NOMO-1 (cell line): ENCODE measurements around the gene SAMD15.
"Not testable (repeated sequence)": the region's sequence is repeated elsewhere in the genome, so short reads cannot be mapped to it uniquely, and the experiment has no call there.

Source experiments
- DNase-seq, 2 experiments: peaks; one replicate each; lab custom pipeline; 2025; ENCODE audit not compliant: unreplicated experiment in 2 of 2; lab: John Stamatoyannopoulos, UW

The SAMD15 gene

DNA sequence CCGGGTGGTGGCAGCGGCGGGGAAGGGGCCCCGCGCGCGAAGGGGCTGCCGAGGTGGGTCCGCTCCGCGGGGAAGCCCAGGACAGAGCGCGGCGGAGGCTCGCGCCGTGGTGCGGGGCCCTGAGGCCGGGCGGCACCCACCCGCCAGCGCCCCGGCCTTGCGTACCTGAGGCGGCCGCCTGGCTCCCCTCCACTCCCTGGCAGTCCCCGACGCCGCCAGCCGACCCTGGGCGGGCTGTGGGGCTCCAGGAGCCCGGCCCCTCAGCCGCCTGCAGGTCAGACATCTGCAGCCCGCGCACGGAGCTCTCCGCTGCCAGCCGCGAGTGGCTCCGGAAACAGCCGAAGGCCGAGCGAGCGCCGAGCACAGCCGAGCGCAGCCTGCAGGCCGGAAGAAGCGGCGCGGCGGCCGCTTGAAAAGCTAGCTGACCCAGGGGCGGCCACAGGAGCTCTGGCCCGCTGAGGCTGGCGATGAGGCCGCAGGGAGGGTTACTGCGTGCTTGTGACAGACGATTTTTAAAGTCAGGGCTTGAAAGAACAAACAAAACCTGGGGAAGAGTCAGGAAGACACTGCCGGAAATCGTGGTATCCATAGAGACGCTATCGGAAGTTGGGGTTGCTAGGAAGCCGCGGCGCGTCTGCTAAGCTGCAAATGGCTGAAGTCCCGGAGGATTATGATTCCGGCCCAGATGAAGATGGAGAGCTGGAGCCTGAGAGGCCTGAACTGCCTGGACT is at the start of gene SAMD15, which contains the start of gene TMED8:
TSS of gene SAMD15 (plus strand) at position 609 of the 731 bp plus-strand sequence. CDS start at position 649, 40 bp downstream.
TSS of gene TMED8 (minus strand) at position 324 of the 731 bp plus-strand sequence. CDS start at position 283, 41 bp downstream.
- peak; percentile 75 to 84 for DNase-seq

DNA sequence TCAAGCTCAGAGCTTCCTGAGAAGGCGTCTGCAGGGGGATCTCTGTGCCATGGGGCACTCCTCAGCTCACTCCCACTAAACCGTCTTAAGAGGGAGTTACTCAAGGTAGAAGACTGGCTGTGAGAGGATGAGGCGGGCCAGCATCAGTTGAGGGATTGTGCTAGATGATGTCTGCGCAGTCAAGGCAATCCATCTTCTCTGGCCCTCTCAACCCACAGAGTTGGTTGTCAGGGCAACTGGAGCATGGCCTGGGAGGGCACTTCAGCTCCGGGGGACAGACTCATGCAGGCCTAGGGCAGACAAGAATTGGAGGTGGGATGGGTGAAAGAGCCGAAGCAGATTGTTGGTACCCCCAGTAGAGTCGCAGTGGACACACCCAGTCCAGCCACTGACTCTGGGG is 47.3 kb upstream of the SAMD15 start:
- no peak for DNase-seq

DNA sequence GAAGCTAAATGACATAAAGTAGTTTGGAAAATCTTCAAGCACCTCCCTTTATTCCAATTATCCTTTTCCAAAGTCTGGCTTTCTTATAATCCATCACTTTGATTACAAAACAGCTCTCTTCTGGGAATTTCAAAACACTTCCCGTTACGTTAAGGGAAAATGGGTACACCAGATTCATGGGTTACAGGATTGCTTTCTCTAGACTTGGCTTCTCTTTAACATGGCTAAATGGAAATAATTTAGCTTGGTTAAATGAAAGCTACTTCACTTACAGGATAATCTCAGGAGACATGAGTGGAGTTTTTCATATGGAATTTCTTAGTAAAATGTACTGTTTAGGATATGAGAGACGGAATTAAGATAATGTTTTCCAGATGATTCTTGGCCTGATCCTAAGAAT is 41.6 kb upstream of the SAMD15 start:
- DNase-seq: no peak

DNA sequence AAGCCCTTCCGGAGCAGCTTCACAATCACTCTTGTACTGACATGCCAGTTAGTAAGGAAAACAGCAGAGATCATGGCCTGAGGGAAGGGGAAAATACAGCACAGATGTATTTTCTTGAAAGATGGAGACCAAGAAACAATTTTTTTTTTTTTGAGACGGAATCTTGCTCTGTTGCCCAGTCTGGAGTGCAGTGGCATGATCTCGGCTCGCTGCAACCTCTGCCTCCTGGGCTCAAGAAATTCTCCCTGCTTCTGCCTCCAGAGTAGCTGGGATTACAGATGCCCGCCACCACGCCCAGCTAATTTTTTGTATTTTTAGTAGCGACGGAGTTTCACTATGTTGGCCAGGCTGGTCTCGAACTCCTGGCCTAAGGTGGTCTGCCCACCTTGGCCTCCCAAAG is 39.9 kb upstream of the SAMD15 start:
- not testable (repeated sequence) for DNase-seq

DNA sequence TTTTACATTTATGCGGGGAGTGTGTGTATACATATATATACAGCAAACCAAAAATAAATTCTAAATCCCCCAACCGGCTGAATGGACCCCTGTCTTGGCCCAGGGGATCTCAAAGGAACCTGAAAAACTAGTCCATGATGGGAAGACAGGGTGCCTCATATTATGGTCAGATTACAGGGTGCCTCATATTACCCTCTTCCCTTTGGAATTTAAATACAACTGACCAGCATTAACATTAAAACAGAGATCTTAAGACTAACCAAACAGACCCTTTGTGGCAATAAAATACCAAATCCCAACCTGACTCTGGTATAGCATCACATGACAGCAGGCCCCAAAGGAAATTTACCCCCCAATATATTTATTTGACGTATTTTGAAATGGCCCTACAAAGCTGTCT is 39.3 kb upstream of the SAMD15 start:
- no peak for DNase-seq

DNA sequence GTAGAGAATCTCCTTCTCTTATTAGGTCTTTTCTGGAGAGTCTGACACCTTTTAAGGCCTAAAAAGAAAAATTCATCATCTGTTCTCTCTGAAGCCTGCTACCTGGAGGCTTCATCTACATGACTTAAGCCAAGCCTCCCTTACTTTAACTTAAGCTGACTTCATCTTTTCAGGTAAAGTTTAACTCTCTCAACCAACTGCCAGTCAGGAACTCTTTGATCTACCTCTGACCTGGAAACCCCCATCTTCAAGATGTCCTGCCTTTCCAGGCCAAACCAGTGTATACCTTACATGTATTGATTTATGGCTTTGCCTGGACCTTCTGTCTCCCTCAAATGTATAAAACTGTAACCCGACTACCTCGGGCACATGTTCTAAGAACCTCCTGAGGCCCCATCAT is 38.9 kb upstream of the SAMD15 start:
- no peak for DNase-seq

DNA sequence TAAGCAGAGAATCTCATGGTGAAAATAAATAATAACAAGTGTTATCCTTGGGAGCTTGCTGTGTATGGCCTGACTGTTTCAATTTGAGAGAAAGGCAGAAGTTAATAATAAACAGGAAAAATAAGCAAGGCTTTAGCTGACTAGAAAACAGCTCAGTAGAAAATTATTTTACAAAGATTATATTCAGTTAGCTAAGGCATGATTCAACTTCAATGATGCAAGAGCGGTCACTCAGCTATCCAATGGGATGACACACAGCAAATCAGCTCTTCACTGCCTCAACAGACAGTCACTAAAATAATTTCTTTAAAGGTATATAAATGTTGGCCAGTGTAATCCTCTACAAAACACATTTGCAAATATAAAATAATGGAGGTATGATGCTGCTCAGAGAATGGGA is 37.8 kb upstream of the SAMD15 start:
- DNase-seq: no peak

DNA sequence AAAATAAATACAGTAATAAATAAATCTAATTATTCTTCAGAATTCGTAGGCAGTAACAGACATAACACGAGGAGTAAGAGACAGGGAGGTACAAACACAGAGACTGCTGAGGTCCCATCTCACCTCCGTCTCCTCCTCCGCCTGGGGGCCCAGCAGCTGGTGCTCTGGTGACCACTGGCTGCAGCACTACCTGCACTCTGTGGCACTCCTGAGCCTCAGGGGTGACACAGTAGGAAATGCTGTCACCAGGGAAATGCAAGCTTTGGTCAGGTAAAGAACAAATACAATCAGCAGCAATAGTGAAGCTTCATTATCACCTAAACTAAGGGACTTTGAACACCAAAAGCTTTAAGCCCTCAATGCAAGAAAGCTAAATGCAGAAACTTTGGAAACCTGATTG is 36.8 kb upstream of the SAMD15 start:
- no peak for DNase-seq

DNA sequence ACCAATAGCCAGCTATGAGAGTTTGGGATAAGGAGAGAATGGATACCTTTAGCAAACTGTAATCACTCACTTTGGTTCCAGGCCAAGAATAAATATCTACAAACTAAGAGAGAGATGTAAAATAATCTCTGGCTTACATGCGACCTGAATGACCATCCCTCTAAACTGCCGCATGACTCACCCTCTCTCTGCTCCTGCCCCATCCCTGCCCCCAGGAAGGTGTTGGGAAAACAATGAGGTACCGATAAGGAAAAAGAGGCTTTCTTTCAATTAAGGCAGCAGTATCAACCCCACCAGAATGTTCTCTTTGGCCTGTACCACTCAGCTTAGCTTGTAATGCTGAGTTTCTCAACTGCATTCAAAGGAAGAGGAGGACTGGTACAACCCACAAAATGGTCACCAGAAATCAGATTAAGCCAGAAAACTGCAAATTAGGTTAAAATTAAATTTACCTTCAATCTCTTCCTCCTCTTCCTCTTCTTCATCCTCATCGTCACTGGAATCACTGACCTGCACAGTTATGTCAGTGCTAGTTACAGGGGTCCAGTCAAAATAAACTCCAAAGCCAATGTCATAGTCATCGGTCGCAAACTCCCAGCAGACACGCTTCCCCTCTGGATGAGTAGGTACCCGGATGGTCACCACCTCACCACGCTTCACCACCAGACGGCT is 34.3 kb upstream of the SAMD15 start:
- DNase-seq: no peak

DNA sequence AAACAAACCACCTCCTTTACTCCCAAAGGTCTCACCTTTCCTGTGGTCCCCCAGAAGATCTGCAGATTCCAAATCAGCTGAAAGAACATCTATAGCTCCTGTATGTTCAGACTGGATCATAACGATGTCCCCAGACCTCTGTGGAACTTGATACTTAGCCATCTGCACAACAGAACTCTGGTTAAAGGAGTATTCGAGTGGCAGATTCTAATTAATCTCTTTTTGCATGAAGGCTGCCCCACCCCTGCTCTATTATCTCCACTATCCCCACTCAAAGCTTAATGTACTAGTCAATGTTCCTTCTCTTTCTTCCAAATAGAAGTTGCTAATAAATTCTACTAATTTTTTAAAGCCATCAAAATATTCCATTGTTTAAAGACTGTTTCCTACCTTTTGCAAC is 33.5 kb upstream of the SAMD15 start:
- DNase-seq: no peak

DNA sequence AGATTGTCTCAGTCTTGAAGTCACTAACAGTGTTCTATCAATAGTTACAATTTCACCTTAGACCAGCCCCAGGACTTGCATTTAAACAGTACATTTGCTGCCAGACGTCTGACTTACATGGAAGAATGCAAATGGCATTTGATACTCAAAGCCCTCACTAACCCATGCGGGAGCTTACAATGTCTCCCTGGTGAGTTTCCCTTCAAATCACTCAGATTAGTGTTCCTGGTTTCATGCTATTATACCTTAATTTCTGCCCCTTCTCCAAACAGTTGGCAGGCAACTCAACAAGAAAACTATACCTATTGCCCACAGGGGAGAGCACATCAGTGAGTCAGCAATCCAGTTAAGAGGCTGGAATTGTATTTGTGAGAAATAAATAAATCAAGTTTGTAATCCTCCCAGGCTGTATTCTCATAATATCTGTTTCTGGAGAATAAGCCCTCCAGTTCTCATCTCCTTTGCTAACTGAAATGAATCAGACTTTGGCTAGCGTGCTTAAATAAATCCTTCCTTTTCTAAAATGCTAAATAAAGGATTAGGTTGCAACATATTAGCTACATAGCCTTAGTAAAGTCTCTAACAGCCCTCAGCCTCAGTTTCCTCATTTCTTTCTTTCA is 32.7 kb upstream of the SAMD15 start:
- DNase-seq: peak in 1 of 2 experiments; percentile 22

DNA sequence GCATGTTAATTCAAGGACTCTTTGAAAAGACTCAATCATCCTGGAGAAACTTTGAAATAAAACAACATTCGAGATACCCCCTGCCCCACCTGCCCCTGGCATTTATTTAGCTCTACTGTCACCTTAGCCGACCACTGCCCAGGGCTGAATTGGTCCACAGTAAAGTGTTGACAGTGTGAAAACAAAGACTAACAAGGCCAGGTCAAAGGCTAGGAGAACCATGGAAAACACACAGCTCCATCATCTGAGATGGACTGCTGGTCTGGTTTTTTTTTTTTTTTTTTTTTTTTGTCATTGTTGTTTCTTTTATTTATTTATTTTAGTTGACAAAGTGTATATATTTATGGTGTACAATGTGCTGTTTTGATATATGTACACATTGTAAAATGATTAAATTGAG is 30.7 kb upstream of the SAMD15 start:
- DNase-seq: no peak

DNA sequence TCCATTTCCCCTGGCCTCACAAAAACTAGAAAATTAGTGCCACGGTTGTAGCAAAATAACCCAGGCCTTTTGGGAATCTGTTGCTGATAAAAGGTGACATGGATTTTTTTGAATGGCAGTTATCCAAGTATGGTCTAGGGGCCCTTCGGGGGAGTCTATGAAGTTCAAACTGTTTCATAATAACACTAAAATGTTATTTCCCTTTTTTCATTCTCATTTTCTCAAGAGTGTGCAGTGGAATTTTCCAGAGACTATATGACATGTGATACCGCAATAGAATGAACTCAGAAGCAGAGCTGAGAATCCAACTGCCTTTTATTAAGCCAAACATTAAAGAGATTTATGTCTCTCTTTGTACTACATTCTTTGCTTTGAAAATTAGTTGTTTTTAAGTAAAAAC is 29.4 kb upstream of the SAMD15 start:
- DNase-seq: peak; percentile 86 to 98

DNA sequence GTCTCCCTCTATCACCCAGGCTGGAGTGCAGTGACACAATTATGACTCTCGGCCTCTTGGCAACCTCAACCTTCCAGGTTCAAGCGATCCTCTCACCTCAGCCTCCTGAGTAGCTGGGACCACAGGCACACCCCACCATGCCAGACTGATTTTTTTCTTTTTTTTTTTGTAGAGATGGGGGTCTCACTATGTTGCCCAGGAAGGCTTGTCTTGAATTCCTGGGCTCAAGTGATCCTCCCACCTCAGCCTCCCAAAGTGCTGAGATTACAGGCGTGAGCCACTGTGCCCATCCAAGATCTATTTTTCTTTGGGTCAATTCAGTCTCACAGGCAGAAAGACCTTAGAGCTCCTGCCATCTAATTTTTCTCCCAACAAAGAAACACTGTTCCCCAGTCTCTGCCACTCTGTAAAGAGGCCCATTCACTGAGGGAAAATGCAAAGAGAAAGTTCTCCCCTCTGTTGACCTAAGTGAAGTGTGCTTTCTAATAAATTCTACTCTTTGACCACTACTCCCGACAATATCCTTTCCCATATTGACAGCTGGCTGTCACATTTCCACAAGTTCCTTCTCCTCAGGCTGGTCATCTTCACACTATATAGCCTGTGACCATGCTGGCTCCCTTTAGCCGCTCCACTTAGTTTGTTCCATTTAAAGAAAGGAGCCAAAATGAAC is 23.6 kb upstream of the SAMD15 start:
- DNase-seq: no peak

DNA sequence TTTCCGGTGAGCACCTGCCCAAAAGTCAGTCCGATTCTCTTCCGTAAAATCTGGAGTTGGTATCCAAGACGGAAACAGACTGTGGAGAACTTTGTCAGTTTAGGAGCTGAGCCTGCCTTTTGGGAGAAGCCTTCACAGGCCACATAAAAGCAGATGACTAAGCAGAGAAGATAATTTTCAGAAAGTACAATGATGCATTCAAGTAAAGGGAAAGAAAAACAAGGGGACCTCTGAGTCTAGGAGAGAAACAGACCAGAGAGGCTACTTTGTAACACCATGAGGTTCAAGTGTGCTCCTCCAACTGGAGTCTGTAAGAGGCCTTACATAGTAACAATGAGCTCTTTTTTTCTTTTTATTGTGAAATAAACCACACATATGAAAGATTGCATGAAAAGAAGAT is 21.4 kb upstream of the SAMD15 start:
- no peak for DNase-seq

DNA sequence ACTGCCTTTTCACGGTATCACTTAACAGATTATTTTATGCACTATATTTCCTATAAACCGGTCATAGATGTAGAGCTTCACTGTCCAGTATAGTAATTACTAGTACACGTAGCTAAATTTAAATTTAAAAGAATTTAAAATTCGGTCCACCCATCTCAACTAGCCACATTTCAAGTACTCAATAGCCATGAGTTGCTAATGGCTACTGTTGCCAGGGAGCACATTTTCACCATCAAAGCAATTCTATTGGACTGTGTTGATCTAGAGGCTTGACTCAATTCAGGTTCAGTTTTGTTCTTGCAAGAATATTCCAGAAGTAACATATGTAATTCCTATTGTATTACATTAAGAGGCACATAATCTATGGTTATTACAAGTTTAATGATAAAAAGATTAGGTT is 20.3 kb upstream of the SAMD15 start:
- no peak for DNase-seq

DNA sequence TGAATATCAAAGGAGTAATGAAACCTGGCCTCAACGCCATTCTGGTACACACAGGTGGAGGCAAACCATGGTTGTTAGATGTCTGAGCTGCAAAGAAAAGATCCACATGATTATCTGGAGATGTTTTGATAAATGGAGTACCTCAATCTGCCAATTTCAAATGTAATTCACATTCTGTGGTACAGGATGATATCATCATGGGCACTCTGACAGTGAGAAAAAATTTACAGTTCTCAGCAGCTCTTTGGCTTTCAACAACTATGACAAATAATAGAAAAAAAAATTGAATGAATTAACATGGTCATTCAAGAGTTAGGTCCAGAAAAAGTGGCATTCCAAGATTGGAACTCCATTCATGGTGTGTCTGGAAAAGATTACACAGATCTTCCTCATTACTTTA is 17.6 kb upstream of the SAMD15 start:
- DNase-seq: no peak

DNA sequence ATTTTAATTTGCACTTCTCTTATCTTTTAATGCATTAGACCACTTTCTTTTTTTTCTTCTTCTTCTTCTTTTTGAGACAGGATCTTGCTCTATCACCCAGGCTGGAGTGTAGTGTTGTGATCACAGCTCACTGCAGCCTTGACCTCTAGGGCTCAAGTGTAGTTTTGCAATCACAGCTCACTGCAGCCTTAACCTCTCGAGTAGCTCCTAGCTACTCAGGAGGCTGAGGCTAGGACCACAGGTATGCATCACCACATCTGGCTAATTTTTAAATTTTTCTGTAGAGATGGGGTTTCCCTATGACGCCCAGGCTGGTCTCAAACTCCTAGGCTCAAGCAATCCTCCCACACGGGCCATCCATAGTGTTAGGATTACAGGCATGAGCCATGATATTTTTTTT is 13.0 kb upstream of the SAMD15 start:
- no peak for DNase-seq

DNA sequence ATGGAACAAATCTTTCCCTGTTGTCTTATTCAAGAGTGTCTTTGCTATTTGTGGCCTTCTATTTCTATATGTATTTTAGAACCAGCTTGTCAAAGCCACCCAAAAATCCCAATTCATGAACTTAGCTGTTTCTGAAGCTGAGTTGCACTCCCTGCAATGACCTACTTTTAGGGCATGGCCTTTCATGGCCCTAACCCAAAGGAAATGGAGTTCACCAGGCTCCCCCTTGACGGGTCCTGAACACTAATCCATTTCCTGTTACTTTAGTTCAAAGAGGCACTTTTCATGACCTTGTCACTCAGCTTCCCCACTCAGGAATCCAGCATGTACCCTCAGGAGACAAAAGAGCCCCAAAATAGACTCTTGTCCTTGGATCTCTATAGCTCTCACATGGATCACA is 7.9 kb upstream of the SAMD15 start:
- no peak for DNase-seq

DNA sequence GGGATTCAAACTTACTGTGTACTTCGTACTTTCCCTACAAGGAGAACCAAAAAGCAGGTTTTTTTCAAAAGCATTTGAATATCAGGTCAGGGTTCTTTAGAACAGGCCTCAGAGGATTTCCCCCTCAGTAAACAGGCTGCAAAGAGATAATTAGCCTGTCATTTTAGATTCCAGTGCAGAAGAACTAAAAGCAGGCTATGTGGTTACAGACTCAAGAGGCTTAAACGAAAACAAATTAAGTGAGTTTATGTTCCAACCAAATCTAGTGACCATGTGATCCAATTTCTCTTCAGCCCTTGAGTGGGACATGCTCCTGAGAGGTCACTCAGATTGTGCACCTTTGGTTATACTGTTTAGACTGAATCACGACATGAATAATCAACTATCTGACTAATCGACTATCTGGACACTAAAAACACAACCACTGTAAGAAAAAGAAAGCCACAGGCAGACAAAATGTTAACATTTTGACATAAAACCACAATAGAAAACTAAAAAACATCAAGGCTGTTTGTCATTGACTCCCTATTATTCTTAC is 4.8 kb upstream of the SAMD15 start:
- peak; percentile 4 to 54 for DNase-seq
